GM19099 (cell line): ENCODE data around the gene CYP4F22.

Experiments
- POLR2A ChIP-seq: IDR thresholded peaks from 3 replicates; pipeline ENCODE4 v1.6.1; 2011; ENCODE audit warnings: low read depth; ENCODE audit not compliant: insufficient read length; ENCODE audit errors: extremely low read depth

Gene CYP4F22

DNA sequence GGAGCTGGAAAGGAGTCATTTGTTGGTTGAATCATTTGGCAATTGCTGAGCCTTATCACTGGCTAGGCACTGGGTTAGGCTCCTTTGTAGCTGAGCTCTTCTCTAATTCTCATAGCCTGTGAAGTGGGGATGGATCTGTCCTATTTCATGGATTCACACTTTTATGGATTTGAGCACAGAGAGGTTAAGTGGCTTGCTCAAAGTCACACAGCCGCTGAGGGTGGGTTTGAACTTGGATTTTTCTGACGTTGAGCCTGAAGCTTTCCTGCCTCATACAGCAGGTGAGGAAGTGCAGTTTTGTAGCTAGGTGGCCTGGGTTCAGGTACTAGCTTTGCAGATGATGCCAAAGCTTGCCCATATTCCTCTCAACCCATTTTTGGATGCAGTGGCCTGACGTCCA, 19.4 kb downstream of the CYP4F22 start:
- no peak for TF ChIP-seq POLR2A

DNA sequence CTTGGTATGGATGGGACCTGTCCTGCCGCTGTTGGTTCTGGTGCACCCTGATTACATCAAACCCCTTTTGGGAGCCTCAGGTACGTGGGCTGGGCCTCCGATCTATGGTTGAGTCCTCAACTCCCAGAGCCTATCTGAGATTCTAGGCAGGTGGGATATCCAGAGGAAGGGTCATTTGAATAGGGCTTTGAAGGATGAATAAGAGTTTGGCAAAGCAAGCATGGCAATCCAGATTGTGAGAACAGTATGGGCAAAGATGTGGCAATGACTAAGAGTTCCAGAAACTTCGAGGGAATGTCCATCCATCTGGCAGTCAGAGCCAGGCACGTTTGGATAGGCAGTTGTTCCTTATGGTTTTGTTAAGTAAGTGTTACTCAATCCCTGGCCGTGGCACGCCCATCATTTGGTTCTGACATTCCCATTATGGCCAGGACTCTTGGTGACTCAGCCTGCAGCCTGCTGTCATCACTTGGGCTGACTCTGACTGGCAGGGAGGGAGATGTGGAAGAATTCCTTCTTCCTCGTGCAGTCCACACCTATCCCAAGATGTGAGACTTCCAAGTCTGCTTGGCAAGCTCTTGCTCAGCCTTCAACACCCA, 21.5 kb downstream of the CYP4F22 start:
- TF ChIP-seq POLR2A: no peak

- no peak for TF ChIP-seq POLR2A
Measured at GRCh38 chr19:15532779-15533521, 24.6 kb downstream of the CYP4F22 start.

- no peak for TF ChIP-seq POLR2A
Measured at GRCh38 chr19:15534957-15535864, 26.9 kb downstream of the CYP4F22 start.

DNA sequence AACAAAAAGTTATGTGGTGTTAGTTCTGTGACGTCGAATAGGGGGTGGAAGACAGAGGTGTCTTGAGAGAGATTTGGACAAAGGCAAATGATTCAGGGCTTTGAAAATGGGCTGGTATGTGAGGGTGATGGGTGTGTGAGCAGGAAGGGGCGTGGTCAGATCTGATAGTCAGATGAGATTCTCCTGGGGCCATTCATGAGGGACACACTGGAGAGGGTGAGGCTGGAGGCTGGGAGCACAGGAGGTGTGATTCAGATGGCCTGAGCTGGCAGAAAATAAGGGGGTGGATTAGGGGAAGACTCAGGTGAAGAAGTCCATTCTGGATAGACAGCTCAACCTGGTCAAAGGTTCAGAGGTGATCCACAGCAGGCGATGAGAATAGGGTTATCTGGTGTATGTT, 28.0 kb downstream of the CYP4F22 start:
- no peak for TF ChIP-seq POLR2A

- no peak for TF ChIP-seq POLR2A
Measured at GRCh38 chr19:15538774-15539173, 30.4 kb downstream of the CYP4F22 start.

- TF ChIP-seq POLR2A: no peak
Measured at GRCh38 chr19:15539638-15540037, 31.3 kb downstream of the CYP4F22 start.

GRCh38 chr19:15540435-15540834, 32.1 kb downstream of the CYP4F22 start:
- TF ChIP-seq POLR2A: no peak

DNA sequence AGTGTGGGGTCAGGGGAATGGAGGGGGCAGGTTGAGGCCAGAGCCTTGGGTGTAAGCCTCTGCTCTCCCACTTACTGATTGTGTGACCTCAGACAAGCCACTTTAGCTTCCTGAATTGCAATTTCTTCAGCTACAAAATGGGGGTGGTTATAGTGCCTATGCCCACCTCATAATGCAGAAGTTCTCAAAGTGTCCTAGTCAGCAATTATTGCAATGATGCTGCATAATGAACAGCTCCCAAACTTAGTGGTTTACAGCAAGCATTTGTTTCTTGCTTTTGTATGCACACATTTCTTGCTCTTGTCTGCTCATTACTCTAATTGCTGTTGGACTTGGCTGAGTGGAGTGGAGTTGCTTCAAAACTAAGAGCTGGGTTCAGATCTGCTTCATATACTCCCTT, 36.0 kb downstream of the CYP4F22 start:
- TF ChIP-seq POLR2A: no peak

- TF ChIP-seq POLR2A: no peak
Measured at GRCh38 chr19:15544970-15545369, 36.6 kb downstream of the CYP4F22 start.

DNA sequence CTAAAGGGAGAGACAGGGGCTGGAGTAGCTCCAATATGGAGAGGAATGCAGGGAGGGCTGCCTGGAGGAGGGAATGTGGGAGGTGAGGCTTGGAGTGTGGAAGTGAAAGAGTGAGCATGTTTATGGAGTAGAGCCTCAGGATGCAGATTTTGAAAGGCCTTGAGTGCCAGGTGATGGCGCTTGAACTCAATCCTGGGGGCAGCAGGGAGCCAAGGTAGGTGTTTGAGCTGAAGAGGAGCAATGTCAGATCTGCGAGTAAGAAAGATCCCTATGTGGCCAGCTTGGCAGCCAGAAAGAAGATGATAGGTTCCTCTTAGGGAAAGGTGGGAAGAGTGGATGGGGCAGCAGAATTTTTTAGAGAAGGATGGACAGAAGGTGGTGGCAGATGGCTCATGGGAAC, 40.3 kb downstream of the CYP4F22 start:
- TF ChIP-seq POLR2A: no peak

DNA sequence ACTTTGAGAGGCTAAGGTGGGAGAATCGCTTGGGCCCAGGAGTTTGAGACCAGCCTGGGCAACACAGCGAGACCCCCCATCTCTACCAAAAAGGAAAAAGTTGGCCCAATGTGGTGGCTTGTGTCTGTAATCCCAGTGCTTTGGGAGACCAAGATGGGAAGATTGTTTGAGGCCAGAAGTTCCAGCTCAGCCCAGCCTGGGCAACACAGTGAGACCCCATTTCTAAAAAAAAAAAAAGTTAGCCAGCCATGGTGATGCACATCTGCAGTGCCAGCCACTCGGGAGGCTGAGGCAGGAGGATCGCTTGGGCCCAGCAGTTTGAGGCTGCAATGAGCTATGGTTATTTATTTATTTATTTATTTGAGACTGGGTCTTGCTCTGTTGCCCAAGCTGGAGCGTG, 41.3 kb downstream of the CYP4F22 start:
- no peak for TF ChIP-seq POLR2A

DNA sequence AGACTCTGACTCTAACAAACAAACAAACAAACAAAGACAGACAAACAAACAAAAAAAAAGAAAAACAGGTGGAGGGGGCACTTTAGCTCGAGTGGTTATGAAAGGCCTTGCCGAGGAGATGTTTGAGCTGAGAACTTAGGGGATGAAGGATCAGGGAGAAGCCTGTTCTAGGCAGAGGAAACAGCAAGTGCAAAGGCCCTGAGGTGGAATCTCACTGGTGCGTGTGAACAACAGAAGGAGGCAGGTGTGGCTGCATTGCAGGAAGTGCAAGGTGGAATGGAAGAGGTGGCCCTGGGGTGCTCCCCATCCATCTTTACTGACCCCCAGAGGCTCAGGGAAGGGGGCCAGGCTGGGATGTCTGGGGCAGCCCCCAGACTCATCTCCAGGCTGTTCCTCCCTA, 41.9 kb downstream of the CYP4F22 start:
- TF ChIP-seq POLR2A: no peak

DNA sequence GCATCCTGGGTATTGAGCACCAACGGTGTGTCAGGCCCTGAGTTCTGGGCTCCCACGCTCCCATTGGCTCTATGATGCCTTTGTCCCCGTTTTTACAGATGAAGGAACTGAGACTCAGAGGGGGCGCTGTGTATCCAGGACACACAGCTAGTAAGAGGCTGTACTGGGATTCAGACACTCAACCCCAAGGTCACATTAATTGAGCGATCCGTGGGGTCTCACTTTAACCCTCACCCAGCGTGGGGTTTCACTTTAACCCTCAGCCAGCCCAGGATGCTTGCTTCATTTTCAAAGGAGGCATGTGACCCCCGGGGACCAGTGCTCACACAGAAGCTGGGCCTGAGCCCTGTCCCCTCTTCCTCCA, 42.6 kb downstream of the CYP4F22 start:
- TF ChIP-seq POLR2A: no peak

GRCh38 chr19:15551293-15552004, 43.1 kb downstream of the CYP4F22 start:
- no peak for TF ChIP-seq POLR2A
